Gastroesophageal sphincter (tissue), 4 donors: Measurements from ENCODE around the gene SLC18A3. TPM values are rescaled to one million over a fixed set of nuclear protein-coding genes. Genes with fewer than 3 reads are reported as not detected.

ENCODE experiments used
- ATAC-seq: fragments of 150-250 bp; one replicate; pipeline ENCODE4 v1.9.1; 2016; ENCODE audit warnings: mild to moderate bottlenecking, moderate library complexity
- H3K27ac ChIP-seq, 4 donors: fragments of 200-600 bp; sonication (generic) in 3 of 4; 1 replicate in 3 of 4; 2 replicates in 1 of 4; pipeline ENCODE4 v1.5.1; 2016 to 2019
- H3K27me3 ChIP-seq: fragments of 200-600 bp; sonication (generic); one replicate; pipeline ENCODE4 v1.5.1; 2019
- H3K36me3 ChIP-seq, 2 donors: fragments of 200-600 bp; sonication (generic); one replicate each; pipeline ENCODE4 v1.5.1; 2019; ENCODE audit warnings: control low read depth in 1 of 2
- H3K4me1 ChIP-seq, 3 donors: fragments of 200-600 bp; sonication (generic); 1 replicate in 2 of 3; 2 replicates in 1 of 3; pipeline ENCODE4 v1.5.1; 2016 to 2019; ENCODE audit warnings: control low read depth in 2 of 3
- H3K4me3 ChIP-seq, 2 donors: fragments of 200-600 bp; sonication (generic); one replicate each; pipeline ENCODE4 v1.5.1; 2019; ENCODE audit warnings: mild to moderate bottlenecking in 1 of 2, moderate library complexity in 1 of 2
- H3K9me3 ChIP-seq, 3 donors: fragments of 200-600 bp; sonication (generic); one replicate each; pipeline ENCODE4 v1.5.1; 2017 to 2019; ENCODE audit warnings: control low read depth in 2 of 3
- EP300 ChIP-seq: sonication (generic); formaldehyde crosslinking; IDR thresholded peaks from one replicate; pipeline ENCODE4 v1.6.1; 2017; ENCODE audit warnings: antibody characterized with exemption, mild to moderate bottlenecking
- POLR2A ChIP-seq, 2 donors: fragments of 450-650 bp; IDR thresholded peaks; one replicate each; pipeline ENCODE4 v1.6.1; 2017; ENCODE audit warnings: antibody characterized with exemption in 2 of 2, mild to moderate bottlenecking in 2 of 2, moderate library complexity in 1 of 2
- POLR2AphosphoS5 ChIP-seq: sonication (generic); formaldehyde crosslinking; IDR thresholded peaks from one replicate; pipeline ENCODE4 v1.6.1; 2017; ENCODE audit warnings: antibody characterized with exemption
- WGBS, 2 donors: methylation state at CpG; one replicate each; pipeline ENCODE4 v1.1.5; 2018; ENCODE audit warnings: low coverage in 1 of 2; 5-methylcytosine and 5-hydroxymethylcytosine counted together
- total RNA-seq, 4 donors: library from RNA; depleted of rRNA; stranded (reverse); fragments of >200 nt; gene quantifications; one replicate each; pipeline ENCODE4 v1.1.0, GENCODE V29; 2016
- TF ChIP-seq, protein P1 (sequence below), 4 experiments: fragments of 200-600 bp in 2 of 4; fragments of 450-650 bp in 2 of 4; sonication (generic) in 1 of 4; IDR thresholded peaks; one replicate each; pipeline ENCODE4 v1.5.1; 2017 to 2019; ENCODE audit warnings: antibody characterized with exemption in 4 of 4, mild to moderate bottlenecking in 2 of 4, moderate library complexity in 2 of 4

The SLC18A3 gene
- total RNA-seq, 4 donors from 2014 or later, result 0.12 to 1.7 (median 1.5) TPM; not detected in 1

DNA sequence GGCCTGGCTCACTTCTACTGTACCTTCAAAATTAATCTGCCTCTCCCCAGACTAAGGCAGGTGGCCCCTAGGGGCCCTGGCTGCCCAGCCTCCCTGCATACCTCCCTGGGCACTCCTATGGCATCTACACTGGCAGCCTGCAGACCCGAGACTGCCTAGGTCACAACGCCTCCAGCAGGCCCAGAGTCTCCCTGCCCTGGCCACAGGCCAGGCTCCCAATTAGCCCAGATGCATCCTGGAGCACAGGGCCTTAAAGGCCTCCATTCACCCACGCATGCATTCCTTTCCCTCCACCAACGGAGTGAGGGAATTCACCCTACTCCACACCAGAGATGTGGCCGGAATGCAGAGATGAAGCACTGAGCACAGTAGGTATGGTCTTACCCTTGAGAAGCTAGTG is 5.6 kb downstream of the SLC18A3 start:
- no peaks in the 10 kb centered on the region for H3K9me3 ChIP-seq
- peaks cover 0 to 20% (median 3%) of the 10 kb centered on the region in 3 donors for H3K4me1 ChIP-seq
- ATAC-seq, result no peak
- no peaks in the 10 kb centered on the region for H3K36me3 ChIP-seq
- H3K27me3 ChIP-seq, result peaks cover 98% of the 10 kb centered on the region
- TF ChIP-seq EP300 (no peak), POLR2AphosphoS5 (no peak), POLR2A (IDR thresholded peaks at IDR 0.05) (no peak)
- TF ChIP-seq, protein P1, sequence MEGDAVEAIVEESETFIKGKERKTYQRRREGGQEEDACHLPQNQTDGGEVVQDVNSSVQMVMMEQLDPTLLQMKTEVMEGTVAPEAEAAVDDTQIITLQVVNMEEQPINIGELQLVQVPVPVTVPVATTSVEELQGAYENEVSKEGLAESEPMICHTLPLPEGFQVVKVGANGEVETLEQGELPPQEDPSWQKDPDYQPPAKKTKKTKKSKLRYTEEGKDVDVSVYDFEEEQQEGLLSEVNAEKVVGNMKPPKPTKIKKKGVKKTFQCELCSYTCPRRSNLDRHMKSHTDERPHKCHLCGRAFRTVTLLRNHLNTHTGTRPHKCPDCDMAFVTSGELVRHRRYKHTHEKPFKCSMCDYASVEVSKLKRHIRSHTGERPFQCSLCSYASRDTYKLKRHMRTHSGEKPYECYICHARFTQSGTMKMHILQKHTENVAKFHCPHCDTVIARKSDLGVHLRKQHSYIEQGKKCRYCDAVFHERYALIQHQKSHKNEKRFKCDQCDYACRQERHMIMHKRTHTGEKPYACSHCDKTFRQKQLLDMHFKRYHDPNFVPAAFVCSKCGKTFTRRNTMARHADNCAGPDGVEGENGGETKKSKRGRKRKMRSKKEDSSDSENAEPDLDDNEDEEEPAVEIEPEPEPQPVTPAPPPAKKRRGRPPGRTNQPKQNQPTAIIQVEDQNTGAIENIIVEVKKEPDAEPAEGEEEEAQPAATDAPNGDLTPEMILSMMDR (IDR thresholded peaks at IDR 0.05), result no peak
- H3K4me3 ChIP-seq, result no peak overlapping the region
- H3K27ac ChIP-seq, result no peak overlapping the region
- no CpG with 5 or more reads among the region's 5 CpGs for WGBS, 2 donors

GRCh38 chr10:49616421-49617101 is 6.5 kb downstream of the SLC18A3 start:
- H3K9me3 ChIP-seq, result no peaks in the 10 kb centered on the region
- ATAC-seq, result no peak
- no peak overlapping the region for H3K4me3 ChIP-seq
- 47 to 82% methylated on average over 2 of the region's 6 CpGs for WGBS, 2 donors
- TF ChIP-seq POLR2A (IDR thresholded peaks at IDR 0.05) (no peak), POLR2AphosphoS5 (no peak), EP300 (no peak)
- TF ChIP-seq, protein P1 (IDR thresholded peaks at IDR 0.05), result no peak
- peaks cover 0 to 12% (median 0%) of the 10 kb centered on the region in 3 donors for H3K4me1 ChIP-seq
- H3K27ac ChIP-seq, result no peak overlapping the region
- peaks cover 98% of the 10 kb centered on the region for H3K27me3 ChIP-seq
- no peaks in the 10 kb centered on the region for H3K36me3 ChIP-seq

- Histone ChIP-seq H3K27ac (no peak overlapping the region), H3K27me3 (peaks cover 90% of the 10 kb centered on the region), H3K4me1 (peaks cover 0 to 7% (median 0%) of the 10 kb centered on the region in 3 donors), H3K4me3 (no peak overlapping the region), H3K9me3 (no peaks in the 10 kb centered on the region), H3K36me3 (no peaks in the 10 kb centered on the region)
- 17 to 50% methylated on average over 1 to 2 of the region's 7 CpGs for whole genome bisulfite sequencing, 2 donors
- no peak for ATAC-seq
- TF ChIP-seq POLR2A (IDR thresholded peaks at IDR 0.05), result no peak
- TF ChIP-seq POLR2AphosphoS5, result no peak
- TF ChIP-seq EP300, result no peak
- TF ChIP-seq, protein P1 (IDR thresholded peaks at IDR 0.05), result no peak
Observed at GRCh38 chr10:49617121-49618020, 7.3 kb downstream of the SLC18A3 start.

DNA sequence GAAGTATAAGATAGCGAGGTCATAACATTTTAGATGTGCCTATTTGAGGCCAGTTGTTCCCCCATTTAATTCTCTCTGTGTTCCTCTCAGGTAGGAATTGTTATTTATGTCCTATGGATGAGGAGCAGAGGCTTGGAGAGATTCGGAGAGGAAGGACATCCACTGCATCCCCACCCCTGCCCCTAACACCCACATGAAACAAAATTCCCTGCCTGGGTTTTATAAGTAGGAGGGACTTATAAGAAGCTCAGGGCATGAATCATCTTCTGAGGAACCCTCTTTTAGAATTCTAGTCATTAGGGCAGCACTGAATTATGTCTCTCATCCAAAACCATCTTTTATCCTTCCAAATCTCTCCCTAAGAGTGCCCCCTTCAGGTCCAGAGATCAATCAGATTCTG is 8.7 kb downstream of the SLC18A3 start:
- Histone ChIP-seq H3K4me1 (peaks cover 0 to 7% (median 0%) of the 10 kb centered on the region in 3 donors), H3K4me3 (no peak overlapping the region), H3K27me3 (peaks cover 81% of the 10 kb centered on the region), H3K36me3 (no peaks in the 10 kb centered on the region), H3K27ac (no peak overlapping the region), H3K9me3 (no peaks in the 10 kb centered on the region)
- WGBS, 2 donors, result 60 to 72% methylated on average over 2 of the region's 2 CpGs
- TF ChIP-seq POLR2A (IDR thresholded peaks at IDR 0.05), result no peak
- TF ChIP-seq, protein P1 (IDR thresholded peaks at IDR 0.05), result no peak
- no peak for TF ChIP-seq EP300
- no peak for TF ChIP-seq POLR2AphosphoS5
- no peak for ATAC-seq
